Mammary epithelial cell (primary cell): ENCODE data around the gene C1orf50.
"Not testable (repeated sequence)": the region's sequence is repeated elsewhere in the genome, so short reads cannot be mapped to it uniquely, and the experiment has no call there.

Experiments used
- CTCF ChIP-seq, 2 donors: IDR thresholded peaks in 1 of 2; conservative IDR thresholded peaks in 1 of 2; 2 replicates each; pipeline ENCODE4 v1.5.1; 2011 to 2012; ENCODE audit warnings: inconsistent platforms in 2 of 2, low read length in 2 of 2, mild to moderate bottlenecking in 2 of 2, control low read depth in 1 of 2, low read depth in 1 of 2; ENCODE audit not compliant: insufficient read depth in 1 of 2; ENCODE audit errors: extremely low read depth in 1 of 2
- EZH2 ChIP-seq: IDR thresholded peaks from 2 replicates; pipeline ENCODE4 v1.6.1; 2012; ENCODE audit warnings: low read length, inconsistent platforms, borderline replicate concordance

- not testable (repeated sequence) for TF ChIP-seq CTCF (conservative IDR thresholded peaks at IDR 0.05 in 1 of 2, IDR thresholded peaks at IDR 0.05 in 1 of 2; ENCODE audit: extremely low read depth in 1 of 2, insufficient read depth in 1 of 2, low read depth in 1 of 2, low read length in 2 of 2); EZH2
These were observed 41.2 kb upstream of the C1orf50 start for GRCh38 chr1:42725820-42726219.
